ENCODE data around the gene TMEM52.

The TMEM52 gene

DNA sequence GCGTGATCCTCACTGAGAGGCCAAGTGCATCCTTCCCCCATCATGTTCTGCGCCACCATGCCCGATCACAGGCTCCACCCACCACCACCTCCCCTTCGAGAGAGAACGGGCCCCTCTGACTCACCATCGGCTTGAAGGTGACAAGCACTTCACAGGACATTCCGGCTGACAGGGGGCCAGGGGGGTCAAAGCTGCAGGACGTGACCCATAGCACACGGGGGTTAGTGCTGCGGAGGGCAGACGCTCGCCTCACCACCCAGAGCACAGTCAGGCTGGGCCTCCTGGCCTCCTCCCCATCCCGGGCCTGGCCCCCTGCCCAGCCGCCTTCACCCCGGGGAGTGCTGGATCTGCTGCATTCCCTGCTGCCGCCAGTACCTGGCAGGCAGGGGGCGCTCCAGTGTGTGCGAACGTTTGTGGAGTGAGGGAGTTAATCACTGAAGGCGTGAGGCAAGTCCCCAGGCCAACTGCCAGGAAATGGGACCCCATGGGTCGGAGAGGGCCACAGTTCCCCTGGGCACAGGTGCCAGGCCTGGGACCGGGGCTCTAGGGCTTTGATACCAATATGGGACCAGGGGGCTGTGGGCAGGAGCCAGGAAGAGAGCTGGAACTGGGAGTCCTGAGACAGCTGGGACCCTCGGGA is 40.9 kb upstream of the TMEM52 start (continued):
- TF ChIP-seq ZNF830 (tag by site-specific recombination; IDR thresholded peaks at IDR 0.05; ENCODE audit: low read depth) (no peak), SP7 (tag by site-specific recombination; IDR thresholded peaks at IDR 0.05) (peak; percentile 86), ZNF785 (tag by site-specific recombination; IDR thresholded peaks at IDR 0.05) (no peak), ZNF26 (tag by site-specific recombination; IDR thresholded peaks at IDR 0.05) (no peak), ZSCAN4 (tag by site-specific recombination; IDR thresholded peaks at IDR 0.05) (no peak), ZIC2 (tag by site-specific recombination; IDR thresholded peaks at IDR 0.05) (peak; percentile 98), REST (tag by site-specific recombination; IDR thresholded peaks at IDR 0.05) (peak; percentile 56; the same call in 1 of the 2 replicates), ZNF707 (tag by site-specific recombination; IDR thresholded peaks at IDR 0.05) (no peak), MEIS1 (CRISPR knock-in tag; IDR thresholded peaks at IDR 0.05; ENCODE audit: borderline replicate concordance) (no peak), ZNF391 (tag by site-specific recombination; IDR thresholded peaks at IDR 0.05; ENCODE audit: borderline replicate concordance, low read depth) (0 out of 2 replicates have a peak, but pooled peaks have one; percentile 35), HOXA7 (CRISPR knock-in tag; IDR thresholded peaks at IDR 0.05; ENCODE audit: borderline replicate concordance) (no peak), ZNF2 (tag by site-specific recombination; IDR thresholded peaks at IDR 0.05) (peak; percentile 87), ZNF639 (tag by site-specific recombination; IDR thresholded peaks at IDR 0.05) (0 out of 2 replicates have a peak, but pooled peaks have one; percentile 51), ZNF664 (tag by site-specific recombination; IDR thresholded peaks at IDR 0.05) (no peak), ZNF24 (tag by site-specific recombination; IDR thresholded peaks at IDR 0.05) (peak; percentile 60; the same call in 1 of the 2 replicates), ZSCAN16 (tag by site-specific recombination; IDR thresholded peaks at IDR 0.05) (0 out of 2 replicates have a peak, but pooled peaks have one; percentile 12), ZNF580 (tag by site-specific recombination; IDR thresholded peaks at IDR 0.05) (no peak), ZNF404 (tag by site-specific recombination; IDR thresholded peaks at IDR 0.05) (no peak), ZBTB8A (tag by site-specific recombination; IDR thresholded peaks at IDR 0.05) (peak; percentile 40; the same call in 1 of the 2 replicates)
- TF ChIP-seq, protein P1, sequence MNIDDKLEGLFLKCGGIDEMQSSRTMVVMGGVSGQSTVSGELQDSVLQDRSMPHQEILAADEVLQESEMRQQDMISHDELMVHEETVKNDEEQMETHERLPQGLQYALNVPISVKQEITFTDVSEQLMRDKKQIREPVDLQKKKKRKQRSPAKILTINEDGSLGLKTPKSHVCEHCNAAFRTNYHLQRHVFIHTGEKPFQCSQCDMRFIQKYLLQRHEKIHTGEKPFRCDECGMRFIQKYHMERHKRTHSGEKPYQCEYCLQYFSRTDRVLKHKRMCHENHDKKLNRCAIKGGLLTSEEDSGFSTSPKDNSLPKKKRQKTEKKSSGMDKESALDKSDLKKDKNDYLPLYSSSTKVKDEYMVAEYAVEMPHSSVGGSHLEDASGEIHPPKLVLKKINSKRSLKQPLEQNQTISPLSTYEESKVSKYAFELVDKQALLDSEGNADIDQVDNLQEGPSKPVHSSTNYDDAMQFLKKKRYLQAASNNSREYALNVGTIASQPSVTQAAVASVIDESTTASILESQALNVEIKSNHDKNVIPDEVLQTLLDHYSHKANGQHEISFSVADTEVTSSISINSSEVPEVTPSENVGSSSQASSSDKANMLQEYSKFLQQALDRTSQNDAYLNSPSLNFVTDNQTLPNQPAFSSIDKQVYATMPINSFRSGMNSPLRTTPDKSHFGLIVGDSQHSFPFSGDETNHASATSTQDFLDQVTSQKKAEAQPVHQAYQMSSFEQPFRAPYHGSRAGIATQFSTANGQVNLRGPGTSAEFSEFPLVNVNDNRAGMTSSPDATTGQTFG (tag by site-specific recombination; IDR thresholded peaks at IDR 0.05; ENCODE audit: borderline replicate concordance) = no peak
- TF ChIP-seq, protein P2, sequence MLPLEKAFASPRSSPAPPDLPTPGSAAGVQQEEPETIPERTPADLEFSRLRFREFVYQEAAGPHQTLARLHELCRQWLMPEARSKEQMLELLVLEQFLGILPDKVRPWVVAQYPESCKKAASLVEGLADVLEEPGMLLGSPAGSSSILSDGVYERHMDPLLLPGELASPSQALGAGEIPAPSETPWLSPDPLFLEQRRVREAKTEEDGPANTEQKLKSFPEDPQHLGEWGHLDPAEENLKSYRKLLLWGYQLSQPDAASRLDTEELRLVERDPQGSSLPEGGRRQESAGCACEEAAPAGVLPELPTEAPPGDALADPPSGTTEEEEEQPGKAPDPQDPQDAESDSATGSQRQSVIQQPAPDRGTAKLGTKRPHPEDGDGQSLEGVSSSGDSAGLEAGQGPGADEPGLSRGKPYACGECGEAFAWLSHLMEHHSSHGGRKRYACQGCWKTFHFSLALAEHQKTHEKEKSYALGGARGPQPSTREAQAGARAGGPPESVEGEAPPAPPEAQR (tag by site-specific recombination; IDR thresholded peaks at IDR 0.05) = peak; percentile 31; the same call in 1 of the 2 replicates
- TF ChIP-seq, protein P3, sequence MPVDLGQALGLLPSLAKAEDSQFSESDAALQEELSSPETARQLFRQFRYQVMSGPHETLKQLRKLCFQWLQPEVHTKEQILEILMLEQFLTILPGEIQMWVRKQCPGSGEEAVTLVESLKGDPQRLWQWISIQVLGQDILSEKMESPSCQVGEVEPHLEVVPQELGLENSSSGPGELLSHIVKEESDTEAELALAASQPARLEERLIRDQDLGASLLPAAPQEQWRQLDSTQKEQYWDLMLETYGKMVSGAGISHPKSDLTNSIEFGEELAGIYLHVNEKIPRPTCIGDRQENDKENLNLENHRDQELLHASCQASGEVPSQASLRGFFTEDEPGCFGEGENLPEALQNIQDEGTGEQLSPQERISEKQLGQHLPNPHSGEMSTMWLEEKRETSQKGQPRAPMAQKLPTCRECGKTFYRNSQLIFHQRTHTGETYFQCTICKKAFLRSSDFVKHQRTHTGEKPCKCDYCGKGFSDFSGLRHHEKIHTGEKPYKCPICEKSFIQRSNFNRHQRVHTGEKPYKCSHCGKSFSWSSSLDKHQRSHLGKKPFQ (tag by site-specific recombination; IDR thresholded peaks at IDR 0.05) = no peak
